ENCODE data around the gene CCDC141.

The CCDC141 gene

GRCh38 chr2:178881075-178881474 is 168.9 kb downstream of the CCDC141 start:
- no peak overlapping the region for H3K27ac ChIP-seq (ENCODE audit: low read depth, low read length)
- no peaks in the 10 kb centered on the region for H3K9me2 ChIP-seq (replicated peaks; ENCODE audit: control insufficient read depth, low read length)
- H3F3A ChIP-seq (ENCODE audit: control insufficient read depth, insufficient read depth), result no peaks in the 10 kb centered on the region
- TF ChIP-seq EZH2phosphoT487 (IDR thresholded peaks at IDR 0.05; ENCODE audit: borderline replicate concordance, low read length) (no peak), CTCF (IDR thresholded peaks at IDR 0.05; ENCODE audit: low read depth, low read length, poor library complexity, severe bottlenecking) (no peak)
- H3K4me2 ChIP-seq (ENCODE audit: low read length), result no peak overlapping the region
- no peaks in the 10 kb centered on the region for H3K4me1 ChIP-seq (ENCODE audit: control insufficient read depth, low read length)
- no peak overlapping the region for H3K4me3 ChIP-seq (ENCODE audit: low read length)
- no peaks in the 10 kb centered on the region for H3K9me3 ChIP-seq (ENCODE audit: control insufficient read depth, insufficient read depth, low read length)
- H4K20me1 ChIP-seq (ENCODE audit: control insufficient read depth, insufficient read depth, low read depth, low read length), result no peaks in the 10 kb centered on the region
- no peaks in the 10 kb centered on the region for H3K36me3 ChIP-seq (ENCODE audit: control insufficient read depth, low read length)
- no peaks in the 10 kb centered on the region for H3K79me2 ChIP-seq (ENCODE audit: control insufficient read depth, low read length)
- no peaks in the 10 kb centered on the region for H3K27me3 ChIP-seq (ENCODE audit: control insufficient read depth, low read length)

- TF ChIP-seq EZH2phosphoT487 (IDR thresholded peaks at IDR 0.05; ENCODE audit: borderline replicate concordance, low read length), result no peak
- TF ChIP-seq CTCF (IDR thresholded peaks at IDR 0.05; ENCODE audit: low read depth, low read length, poor library complexity, severe bottlenecking), result no peak
- no peaks in the 10 kb centered on the region for H3K9me3 ChIP-seq (ENCODE audit: control insufficient read depth, insufficient read depth, low read length)
- H3K79me2 ChIP-seq (ENCODE audit: control insufficient read depth, low read length), result no peaks in the 10 kb centered on the region
- no peaks in the 10 kb centered on the region for H3K9me2 ChIP-seq (replicated peaks; ENCODE audit: control insufficient read depth, low read length)
- no peaks in the 10 kb centered on the region for H3K36me3 ChIP-seq (ENCODE audit: control insufficient read depth, low read length)
- H3K27ac ChIP-seq (ENCODE audit: low read depth, low read length), result no peak overlapping the region
- H3K4me3 ChIP-seq (ENCODE audit: low read length), result no peak overlapping the region
- H3K4me2 ChIP-seq (ENCODE audit: low read length), result no peak overlapping the region
- no peaks in the 10 kb centered on the region for H4K20me1 ChIP-seq (ENCODE audit: control insufficient read depth, insufficient read depth, low read depth, low read length)
- H3F3A ChIP-seq (ENCODE audit: control insufficient read depth, insufficient read depth), result no peaks in the 10 kb centered on the region
- no peaks in the 10 kb centered on the region for H3K27me3 ChIP-seq (ENCODE audit: control insufficient read depth, low read length)
- no peaks in the 10 kb centered on the region for H3K4me1 ChIP-seq (ENCODE audit: control insufficient read depth, low read length)
Measured at GRCh38 chr2:178880257-178880656, 169.7 kb downstream of the CCDC141 start.

GRCh38 chr2:178877874-178878273 is 172.1 kb downstream of the CCDC141 start:
- Histone ChIP-seq H3K27ac (ENCODE audit: low read depth, low read length) (no peak overlapping the region), H3F3A (ENCODE audit: control insufficient read depth, insufficient read depth) (no peaks in the 10 kb centered on the region), H3K4me3 (ENCODE audit: low read length) (no peak overlapping the region), H3K36me3 (ENCODE audit: control insufficient read depth, low read length) (no peaks in the 10 kb centered on the region), H3K9me3 (ENCODE audit: control insufficient read depth, insufficient read depth, low read length) (no peaks in the 10 kb centered on the region), H3K4me1 (ENCODE audit: control insufficient read depth, low read length) (no peaks in the 10 kb centered on the region), H3K4me2 (ENCODE audit: low read length) (no peak overlapping the region), H3K27me3 (ENCODE audit: control insufficient read depth, low read length) (no peaks in the 10 kb centered on the region), H3K79me2 (ENCODE audit: control insufficient read depth, low read length) (no peaks in the 10 kb centered on the region), H3K9me2 (replicated peaks; ENCODE audit: control insufficient read depth, low read length) (no peaks in the 10 kb centered on the region), H4K20me1 (ENCODE audit: control insufficient read depth, insufficient read depth, low read depth, low read length) (no peaks in the 10 kb centered on the region)
- TF ChIP-seq CTCF (IDR thresholded peaks at IDR 0.05; ENCODE audit: low read depth, low read length, poor library complexity, severe bottlenecking) (no peak), EZH2phosphoT487 (IDR thresholded peaks at IDR 0.05; ENCODE audit: borderline replicate concordance, low read length) (no peak)
